ENCODE data around the gene LRRTM1. TPM values are rescaled to one million over a fixed set of nuclear protein-coding genes. Genes with fewer than 3 reads are reported as not detected.

The LRRTM1 gene
- total and polyA plus RNA-seq, 2 donors (not counting 3 experiments of a cell fraction or from before 2014, with no cell fraction given) = not detected

GRCh38 chr2:80328159-80328571, 23.6 kb upstream of the LRRTM1 start:
- DNase-seq (ENCODE audit: low read depth, low spot score) = no peak
- no peak overlapping the region for H3K4me2 ChIP-seq (ENCODE audit: insufficient read depth, low read length)
- H3K4me1 ChIP-seq (ENCODE audit: control insufficient read depth, extremely low read depth, insufficient read depth, low read length) = no peaks in the 10 kb centered on the region
- no peak for FAIRE-seq
- H4K20me1 ChIP-seq (replicated peaks; ENCODE audit: control insufficient read depth, extremely low read depth, insufficient read depth, low read length) = no peaks in the 10 kb centered on the region
- dilution Hi-C loops (cut with MboI; ENCODE audit: extremely low pct_ligation_motif_present, low sequenced_read_pairs) = no loop called here
- TF ChIP-seq POLR2A (IDR thresholded peaks at IDR 0.05; ENCODE audit: low read depth, low read length) (no peak), FOS (IDR thresholded peaks at IDR 0.05; ENCODE audit: borderline replicate concordance, insufficient read depth, low read length) (no peak)
- TF ChIP-seq, protein P1, sequence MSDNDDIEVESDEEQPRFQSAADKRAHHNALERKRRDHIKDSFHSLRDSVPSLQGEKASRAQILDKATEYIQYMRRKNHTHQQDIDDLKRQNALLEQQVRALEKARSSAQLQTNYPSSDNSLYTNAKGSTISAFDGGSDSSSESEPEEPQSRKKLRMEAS (IDR thresholded peaks at IDR 0.05; ENCODE audit: insufficient read depth, insufficient read length) = no peak
- H3K27ac ChIP-seq (ENCODE audit: insufficient read depth, low read depth, low read length) = no peak overlapping the region
- ChIA-PET CTCF (no interaction called here), POLR2A (no interaction called here)
- intact Hi-C loops (cut with micrococcal nuclease) = no loop called here
- no peaks in the 10 kb centered on the region for H3K36me3 ChIP-seq (ENCODE audit: control insufficient read depth in 2 of 2, extremely low read depth in 1 of 2, insufficient read depth in 2 of 2, low read length in 2 of 2)
- no peaks in the 10 kb centered on the region for H3K9me3 ChIP-seq (replicated peaks; ENCODE audit: control insufficient read depth, insufficient read depth, low read length)
- no peaks in the 10 kb centered on the region for H3K79me2 ChIP-seq (ENCODE audit: control insufficient read depth, insufficient read depth, low read length)
- H2AFZ ChIP-seq (ENCODE audit: low read depth, low read length) = no peak overlapping the region
- BruUV-seq (replicated peaks) = no TSS peak
- no peaks in the 10 kb centered on the region for H3K27me3 ChIP-seq (ENCODE audit: control insufficient read depth in 2 of 2, insufficient read depth in 2 of 2, low read length in 2 of 2)
- H3K9ac ChIP-seq (replicated peaks; ENCODE audit: extremely low read depth, insufficient read depth, low read length) = no peak overlapping the region
- no peak overlapping the region for H3K4me3 ChIP-seq (replicated peaks in 1 of 3; ENCODE audit: insufficient read depth in 1 of 3, low read depth in 1 of 3, low read length in 3 of 3)
- H3K9me1 ChIP-seq (replicated peaks; ENCODE audit: control insufficient read depth, extremely low read depth, insufficient read depth, low read length) = no peaks in the 10 kb centered on the region

DNA sequence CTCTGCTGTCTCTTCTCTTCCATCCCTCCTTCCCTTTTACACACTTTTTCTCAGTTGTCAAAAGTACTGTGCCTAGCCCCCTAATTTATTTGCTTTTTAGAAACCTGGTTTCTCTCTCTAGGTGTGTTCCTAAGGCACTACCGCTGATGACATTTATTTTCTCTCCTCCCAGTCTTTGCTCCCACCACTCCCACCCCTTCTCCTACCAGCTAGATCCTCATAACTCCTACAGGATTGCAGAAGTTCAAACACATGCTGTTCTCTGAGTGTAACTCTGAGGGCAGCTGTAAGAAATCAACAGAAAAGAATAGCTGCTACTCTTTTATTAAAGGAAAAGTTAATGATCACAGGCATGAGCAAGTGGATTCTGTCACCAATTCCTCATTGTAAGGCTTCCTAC, 22.3 kb upstream of the LRRTM1 start:
- Histone ChIP-seq H2AFZ (ENCODE audit: low read depth, low read length) (no peak overlapping the region), H3K9me3 (replicated peaks; ENCODE audit: control insufficient read depth, insufficient read depth, low read length) (no peaks in the 10 kb centered on the region), H3K27me3 (ENCODE audit: control insufficient read depth in 2 of 2, insufficient read depth in 2 of 2, low read length in 2 of 2) (no peaks in the 10 kb centered on the region), H3K4me3 (replicated peaks in 1 of 3; ENCODE audit: insufficient read depth in 1 of 3, low read depth in 1 of 3, low read length in 3 of 3) (no peak overlapping the region), H3K27ac (ENCODE audit: insufficient read depth, low read depth, low read length) (no peak overlapping the region), H3K4me1 (ENCODE audit: control insufficient read depth, extremely low read depth, insufficient read depth, low read length) (no peaks in the 10 kb centered on the region), H3K36me3 (ENCODE audit: control insufficient read depth in 2 of 2, extremely low read depth in 1 of 2, insufficient read depth in 2 of 2, low read length in 2 of 2) (no peaks in the 10 kb centered on the region), H3K79me2 (ENCODE audit: control insufficient read depth, insufficient read depth, low read length) (no peaks in the 10 kb centered on the region), H4K20me1 (replicated peaks; ENCODE audit: control insufficient read depth, extremely low read depth, insufficient read depth, low read length) (no peaks in the 10 kb centered on the region), H3K9ac (replicated peaks; ENCODE audit: extremely low read depth, insufficient read depth, low read length) (no peak overlapping the region), H3K4me2 (ENCODE audit: insufficient read depth, low read length) (no peak overlapping the region), H3K9me1 (replicated peaks; ENCODE audit: control insufficient read depth, extremely low read depth, insufficient read depth, low read length) (no peaks in the 10 kb centered on the region)
- FAIRE-seq (no peak), DNase-seq (ENCODE audit: low read depth, low spot score) (no peak)
- no TSS peak for BruUV-seq (replicated peaks)
- dilution Hi-C loops (cut with MboI; ENCODE audit: extremely low pct_ligation_motif_present, low sequenced_read_pairs) = no loop called here
- ChIA-PET POLR2A (no interaction called here), CTCF (interaction anchor here (1.7 kb wide), 1 partner anchor 172 kb away, joined by 10 read pairs; no protein-coding TSS in a partner anchor)
- intact Hi-C loops (cut with micrococcal nuclease) = loop anchor here (1.0 kb wide), 1 partner anchor 172 kb away; no protein-coding TSS in a partner anchor
- TF ChIP-seq JUN (IDR thresholded peaks at IDR 0.05; ENCODE audit: borderline replicate concordance, insufficient read depth, insufficient read length, low read depth) (no peak), FOS (IDR thresholded peaks at IDR 0.05; ENCODE audit: borderline replicate concordance, insufficient read depth, low read length) (no peak), GATA2 (IDR thresholded peaks at IDR 0.05; ENCODE audit: insufficient read depth, insufficient read length, low read depth, low read length) (no peak), MYC (IDR thresholded peaks at IDR 0.05; ENCODE audit: low read depth, low read length) (no peak), EZH2 (IDR thresholded peaks at IDR 0.05; ENCODE audit: borderline replicate concordance, low read depth, low read length, severe bottlenecking) (no peak), POLR2AphosphoS5 (IDR thresholded peaks at IDR 0.05; ENCODE audit: insufficient read depth, low read depth, low read length) (no peak), POLR2A (IDR thresholded peaks at IDR 0.05; ENCODE audit: low read depth, low read length) (no peak)
- TF ChIP-seq, protein P1 (IDR thresholded peaks at IDR 0.05; ENCODE audit: insufficient read depth, insufficient read length) = no peak
- TF ChIP-seq, protein P2, sequence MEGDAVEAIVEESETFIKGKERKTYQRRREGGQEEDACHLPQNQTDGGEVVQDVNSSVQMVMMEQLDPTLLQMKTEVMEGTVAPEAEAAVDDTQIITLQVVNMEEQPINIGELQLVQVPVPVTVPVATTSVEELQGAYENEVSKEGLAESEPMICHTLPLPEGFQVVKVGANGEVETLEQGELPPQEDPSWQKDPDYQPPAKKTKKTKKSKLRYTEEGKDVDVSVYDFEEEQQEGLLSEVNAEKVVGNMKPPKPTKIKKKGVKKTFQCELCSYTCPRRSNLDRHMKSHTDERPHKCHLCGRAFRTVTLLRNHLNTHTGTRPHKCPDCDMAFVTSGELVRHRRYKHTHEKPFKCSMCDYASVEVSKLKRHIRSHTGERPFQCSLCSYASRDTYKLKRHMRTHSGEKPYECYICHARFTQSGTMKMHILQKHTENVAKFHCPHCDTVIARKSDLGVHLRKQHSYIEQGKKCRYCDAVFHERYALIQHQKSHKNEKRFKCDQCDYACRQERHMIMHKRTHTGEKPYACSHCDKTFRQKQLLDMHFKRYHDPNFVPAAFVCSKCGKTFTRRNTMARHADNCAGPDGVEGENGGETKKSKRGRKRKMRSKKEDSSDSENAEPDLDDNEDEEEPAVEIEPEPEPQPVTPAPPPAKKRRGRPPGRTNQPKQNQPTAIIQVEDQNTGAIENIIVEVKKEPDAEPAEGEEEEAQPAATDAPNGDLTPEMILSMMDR (IDR thresholded peaks at IDR 0.05; ENCODE audit: extremely low read depth in 1 of 2, insufficient read depth in 1 of 2, low read depth in 1 of 2, low read length in 2 of 2) = no peak
